Heart right ventricle (tissue), 16 donors: Measurements from ENCODE around the gene PLXNC1. TPM values are rescaled to one million over a fixed set of nuclear protein-coding genes. Genes with fewer than 3 reads are reported as not detected.

Experiments used
- ATAC-seq, 8 donors: fragments of 200-7000 bp; cut with Tn5 transposase; one replicate each; pipeline ENCODE4 v1.9.1; 2020; ENCODE audit warnings: mild to moderate bottlenecking in 8 of 8, moderate library complexity in 8 of 8, moderate number of reproducible peaks in 1 of 8
- DNase-seq, 2 donors: peaks; one replicate each; pipeline ENCODE4 v3.0.0-alpha.2; 2020
- H3K27ac ChIP-seq, 10 donors: fragments of 200-600 bp; sonication (generic) in 2 of 10; one replicate each; pipeline versions ENCODE4 v1.5.0 to v1.8.0; 2020 to 2022; ENCODE audit warnings: mild to moderate bottlenecking in 3 of 10
- H3K27me3 ChIP-seq, 7 donors: fragments of 200-600 bp; one replicate each; pipeline ENCODE4 v1.8.0; 2021 to 2022; ENCODE audit warnings: mild to moderate bottlenecking in 2 of 7
- H3K36me3 ChIP-seq, 9 donors: fragments of 200-600 bp; sonication (generic) in 1 of 9; one replicate each; pipeline versions ENCODE4 v1.5.0 to v1.8.0; 2020 to 2022; ENCODE audit warnings: mild to moderate bottlenecking in 2 of 9
- H3K4me1 ChIP-seq, 9 donors: fragments of 200-600 bp; sonication (generic) in 1 of 9; one replicate each; pipeline versions ENCODE4 v1.5.0 to v1.8.0; 2020 to 2022; ENCODE audit warnings: mild to moderate bottlenecking in 4 of 9
- H3K4me3 ChIP-seq, 10 donors: fragments of 200-600 bp; sonication (generic) in 2 of 10; one replicate each; pipeline versions ENCODE4 v1.5.0 to v1.8.0; 2020 to 2022; ENCODE audit warnings: mild to moderate bottlenecking in 7 of 10, moderate library complexity in 2 of 10
- H3K9me3 ChIP-seq, 11 donors: fragments of 200-600 bp in 10 of 11; sonication (generic) in 2 of 11; one replicate each; pipeline versions ENCODE4 v1.5.0 to v1.8.0; 2013 to 2022; ENCODE audit warnings: mild to moderate bottlenecking in 2 of 11, control low read depth in 1 of 11, moderate library complexity in 1 of 11
- CTCF ChIP-seq, 9 donors: fragments of 200-600 bp; sonication (generic) in 2 of 9; IDR thresholded peaks; one replicate each; pipeline versions ENCODE4 v1.5.0 to v1.8.0; 2021 to 2022; ENCODE audit warnings: antibody characterized with exemption in 9 of 9, mild to moderate bottlenecking in 5 of 9, moderate library complexity in 1 of 9
- WGBS, 2 donors: extraction: QIAGEN DNeasy Blood & Tissue Kit; methylation state at CpG; one replicate each; pipeline ENCODE4 v1.1.7; 2013; ENCODE audit warnings: inconsistent platforms in 1 of 2; 5-methylcytosine and 5-hydroxymethylcytosine counted together
- intact Hi-C, 10 donors: fragments of 100-400 bp; cut with DNase I; formaldehyde crosslinking; loops; one replicate each; pipeline versions ENCODE4 v1.11.1 to v1.14.2; 2022
- polyA plus RNA-seq, 2 donors: library from polyadenylated mRNA; stranded (reverse); fragments of 200-250 nt; gene quantifications; one replicate each; pipeline ENCODE4 v1.2.3, GENCODE V29; 2013
- total RNA-seq, 10 donors: library from RNA; stranded (reverse); fragmentation: NEBNext Ultra II Directional in 3 of 10; extraction: Animal tissue kit (Norgen Biotek cat#: 25700) in 3 of 10; gene quantifications; one replicate each; pipeline versions ENCODE4 v1.2.1 to v1.2.4, GENCODE V29; 2021 to 2023
- donor health status: Arrhythmogenic right ventricular cardiomyopathy.
- donor health status: ischemic (EF 13 %, LVEDD 7.1; RV severe dilation, severe dysfunction).
- donor health status: healthy with polysubstance abuse.
- donor health status: DM: no; HTN: yes; CAD: no.
- donor health status: DM: no; HTN: no; CAD: no.
- donor health status: ischemic (EF 25% LVEDD 6.9; RV normal size, moderate dysfunction).
- donor health status: ischemic (EF 25% LVEDD 5.7; RV mildly dilated, moderate dysfunction).
- donor health status: healthy.
- donor health status: DM: yes; HTN: yes; CAD: no.
- donor health status: Ischemic cardiomyopathy.
- donor health status: ischemic (EF 35%, LVEDD 5.7; RV mildly dilated, moderate dysfunction).
- donor health status: nonischemic (EF 11% LVEDD 7.7; RV severe dilation, severe dysfunction).
- donor health status: DM: yes; HTN: yes; CAD: no.
- donor health status: PGD.
- donor health status: ischemic (EF 29% LVEDD 5.4; RV normal size, mild dysfunction).
- donor health status: nonischemic (EF 23%, LVEDD 6.1; RV moderate dilation, normal function).

Gene PLXNC1
- total and polyA plus RNA-seq, 12 donors: 0.72 to 8.5 (median 2.7) TPM

GRCh38 chr12:94338006-94338794, 189.8 kb downstream of the PLXNC1 start:
- no peaks in the 10 kb centered on the region for H3K36me3 ChIP-seq

DNA sequence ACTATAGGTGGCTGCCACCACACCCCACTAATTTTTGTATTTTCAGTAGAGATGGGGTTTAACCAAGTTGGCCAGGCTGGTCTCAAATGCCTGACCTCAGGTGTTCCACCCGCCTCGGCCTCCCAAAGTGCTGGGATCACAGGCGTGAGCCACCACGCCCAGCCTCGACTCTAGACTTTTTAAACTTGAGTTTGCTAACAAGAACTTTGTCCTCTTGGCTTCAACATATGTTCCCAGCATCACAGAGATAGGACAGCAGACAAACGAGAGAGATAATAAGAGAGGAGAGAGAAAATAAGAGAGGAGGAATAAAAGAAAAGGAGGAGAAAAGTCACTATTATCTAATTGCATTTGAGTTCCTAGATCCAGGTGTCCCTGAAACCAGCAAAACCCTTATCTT, 192.2 kb downstream of the PLXNC1 start:
- no peak overlapping the region for H3K4me3 ChIP-seq
- ATAC-seq: no peak
- TF ChIP-seq CTCF (IDR thresholded peaks at IDR 0.05): no peak
- H3K9me3 ChIP-seq: peaks cover 0 to 5% (median 0%) of the 10 kb centered on the region in 11 donors
- intact Hi-C loops: no loop called here
- no peak overlapping the region for H3K27ac ChIP-seq
- H3K27me3 ChIP-seq: no peaks in the 10 kb centered on the region
- no peak for DNase-seq
- peaks cover 0 to 10% (median 0%) of the 10 kb centered on the region in 9 donors for H3K4me1 ChIP-seq
- H3K36me3 ChIP-seq: peaks cover 0 to 15% (median 0%) of the 10 kb centered on the region in 9 donors
- WGBS, 2 donors: 91 to 93% methylated on average over 6 of the region's 6 CpGs

More at GRCh38 chr12:94338006-94338794, 189.8 kb downstream of the PLXNC1 start:
- H3K9me3 ChIP-seq: no peaks in the 10 kb centered on the region
- no peak for TF ChIP-seq CTCF (IDR thresholded peaks at IDR 0.05)
- intact Hi-C loops: loop anchor here in 2 of 10 donors (10.0 kb wide), 1 partner anchor 197 kb away; no protein-coding TSS in a partner anchor
- DNase-seq: no peak
- no peak overlapping the region for H3K27ac ChIP-seq
- H3K4me1 ChIP-seq: peaks cover 0 to 21% (median 6%) of the 10 kb centered on the region in 9 donors
- ATAC-seq: no peak
- H3K4me3 ChIP-seq: no peak overlapping the region
- H3K27me3 ChIP-seq: no peaks in the 10 kb centered on the region
- WGBS, 2 donors: 82 to 86% methylated on average over 4 of the region's 4 CpGs

GRCh38 chr12:94353130-94353529, 204.8 kb downstream of the PLXNC1 start:
- intact Hi-C loops: no loop called here
- ATAC-seq (no peak), DNase-seq (no peak)
- H3K9me3 ChIP-seq: peaks cover 0 to 73% (median 52%) of the 10 kb centered on the region in 11 donors
- H3K27me3 ChIP-seq: no peaks in the 10 kb centered on the region
- H3K4me3 ChIP-seq: no peak overlapping the region
- H3K4me1 ChIP-seq: no peaks in the 10 kb centered on the region
- H3K27ac ChIP-seq: no peak overlapping the region
- WGBS, 2 donors: 94 to 98% methylated on average over 1 of the region's 1 CpG
- peaks cover 0 to 49% (median 5%) of the 10 kb centered on the region in 9 donors for H3K36me3 ChIP-seq
- no peak for TF ChIP-seq CTCF (IDR thresholded peaks at IDR 0.05)
